ENCODE data around the gene TRMT61B.

Gene TRMT61B

GRCh38 chr2:28855193-28855592 is 14.9 kb downstream of the TRMT61B start:
- DNase-seq, result no peak

GRCh38 chr2:28842042-28842441 is 28.1 kb downstream of the TRMT61B start:
- no peak for DNase-seq

- no peak for DNase-seq
These were observed 31.1 kb downstream of the TRMT61B start for GRCh38 chr2:28838971-28839370.

- DNase-seq, result no peak
These were observed 34.3 kb downstream of the TRMT61B start for GRCh38 chr2:28835781-28836180.

GRCh38 chr2:28833740-28834470 is 36.2 kb downstream of the TRMT61B start:
- no peak for DNase-seq

GRCh38 chr2:28828382-28828781 is 41.7 kb downstream of the TRMT61B start:
- DNase-seq, result no peak

GRCh38 chr2:28824870-28825269 is 45.2 kb downstream of the TRMT61B start:
- DNase-seq, result no peak

- DNase-seq, result no peak
These were observed 45.9 kb downstream of the TRMT61B start for GRCh38 chr2:28824207-28824606.

GRCh38 chr2:28822036-28822435 is 48.1 kb downstream of the TRMT61B start:
- no peak for DNase-seq

- peak; percentile 79 for DNase-seq
These were observed 48.7 kb downstream of the TRMT61B start for GRCh38 chr2:28821295-28821958.

- no peak for DNase-seq
These were observed 52.1 kb downstream of the TRMT61B start for GRCh38 chr2:28818053-28818452.

- DNase-seq, result peak; percentile 87
These were observed 59.5 kb downstream of the TRMT61B start, which contains the start of gene SPDYA for GRCh38 chr2:28810384-28811285. SPDYA (plus strand) TSS chr2:28810834; CDS start chr2:28816015, 5,181 bp downstream.

- peak; percentile 37 for DNase-seq
These were observed 60.2 kb downstream of the TRMT61B start for GRCh38 chr2:28809927-28810326.

GRCh38 chr2:28802975-28803429 is 67.1 kb downstream of the TRMT61B start:
- DNase-seq, result no peak

GRCh38 chr2:28801726-28802125 is 68.4 kb downstream of the TRMT61B start:
- DNase-seq, result no peak

Measured in NCI-H82 (cell line).